COLO668 (cell line): ENCODE measurements around the gene CPNE6.

Source experiments
- DNase-seq: peaks from one replicate; lab custom pipeline; 2025; ENCODE audit not compliant: unreplicated experiment; lab: John Stamatoyannopoulos, UW

CPNE6 gene

GRCh38 chr14:24126939-24127338 lies 55.6 kb downstream of the CPNE6 start:
- DNase-seq = no peak

GRCh38 chr14:24127673-24128072 lies 56.3 kb downstream of the CPNE6 start:
- DNase-seq = no peak
